C4-2B (cell line): ENCODE data around the gene PPP2R5C.

Experiments
- H3K27ac ChIP-seq: fragments of 450-650 bp; 2 replicates; pipeline ENCODE4 v1.5.1; 2017
- CTCF ChIP-seq: fragments of 450-650 bp; conservative IDR thresholded peaks from 2 replicates; pipeline ENCODE4 v1.5.1; 2017; ENCODE audit warnings: mild to moderate bottlenecking
- ZFX ChIP-seq: fragments of 450-650 bp; IDR thresholded peaks from 2 replicates; pipeline ENCODE4 v1.6.1; 2017

The PPP2R5C gene

GRCh38 chr14:101824339-101824727 lies 62.8 kb downstream of the PPP2R5C start:
- TF ChIP-seq ZFX = no peak
- TF ChIP-seq CTCF = no peak
- no peak overlapping the region for H3K27ac ChIP-seq

GRCh38 chr14:101825797-101826196 lies 64.3 kb downstream of the PPP2R5C start:
- no peak overlapping the region for H3K27ac ChIP-seq
- TF ChIP-seq ZFX (no peak), CTCF (no peak)

GRCh38 chr14:101826351-101826750 lies 64.8 kb downstream of the PPP2R5C start:
- H3K27ac ChIP-seq = no peak overlapping the region
- TF ChIP-seq CTCF (no peak), ZFX (no peak)

- H3K27ac ChIP-seq = no peak overlapping the region
- TF ChIP-seq ZFX (no peak), CTCF (no peak)
Measured at GRCh38 chr14:101827286-101827685, 65.8 kb downstream of the PPP2R5C start.

GRCh38 chr14:101828046-101828445 lies 66.5 kb downstream of the PPP2R5C start:
- no peak overlapping the region for H3K27ac ChIP-seq
- TF ChIP-seq ZFX (no peak), CTCF (no peak)

GRCh38 chr14:101830271-101830670 lies 68.8 kb downstream of the PPP2R5C start:
- TF ChIP-seq ZFX (no peak), CTCF (no peak)
- no peak overlapping the region for H3K27ac ChIP-seq

- H3K27ac ChIP-seq = no peak overlapping the region
- no peak for TF ChIP-seq ZFX
- TF ChIP-seq CTCF = no peak
Measured at GRCh38 chr14:101833045-101833444, 71.5 kb downstream of the PPP2R5C start.
